Measurements from ENCODE around the gene DLG4.
A peak's percentile ranks its signal among the peaks of the same experiment; 100 is the strongest.
"Not testable (repeated sequence)": the region's sequence is repeated elsewhere in the genome, so short reads cannot be mapped to it uniquely, and the experiment has no call there.

Gene DLG4

GRCh38 chr17:7182101-7182500 is 37.5 kb downstream of the DLG4 start:
- 83 to 100% methylated on average over 1 to 2 of the region's 2 CpGs for WGBS, 2 experiments (ENCODE audit: insufficient coverage in 2 of 2)

GRCh38 chr17:7179317-7180254 is 40.0 kb downstream of the DLG4 start, which contains the start of gene ASGR1:
ASGR1 (minus strand) TSS chr17:7179370; CDS start chr17:7178563, 807 bp downstream.
- Histone ChIP-seq H3K36me3 (ENCODE audit: control insufficient read depth, insufficient read depth, low read length) (no peaks in the 10 kb centered on the region), H3K27ac (ENCODE audit: low read depth, low read length, severe bottlenecking) (peak within 1 kb of the TSS; percentile 67), H3K4me1 (ENCODE audit: control insufficient read depth, insufficient read depth, low read length, poor library complexity, severe bottlenecking) (peaks cover 4% of the 10 kb centered on the region), H3K9me3 (ENCODE audit: control insufficient read depth, low read length) (no peaks in the 10 kb centered on the region), H3K4me3 (ENCODE audit: extremely low read depth, insufficient read depth, low read length, poor library complexity, severe bottlenecking) (peak within 1 kb of the TSS; percentile 51)
- 81 to 83% methylated on average over 16 of the region's 20 CpGs for WGBS, 2 experiments (ENCODE audit: insufficient coverage in 2 of 2)

More at GRCh38 chr17:7182101-7182500, 37.5 kb downstream of the DLG4 start:
- H3K4me1 ChIP-seq (ENCODE audit: control insufficient read depth, insufficient read depth, low read length, poor library complexity, severe bottlenecking); H3K27ac ChIP-seq (ENCODE audit: low read depth, low read length, severe bottlenecking); H3K4me3 ChIP-seq (ENCODE audit: extremely low read depth, insufficient read depth, low read length, poor library complexity, severe bottlenecking); H3K36me3 ChIP-seq (ENCODE audit: control insufficient read depth, insufficient read depth, low read length); H3K9me3 ChIP-seq (ENCODE audit: control insufficient read depth, low read length): not testable (repeated sequence)

DNA sequence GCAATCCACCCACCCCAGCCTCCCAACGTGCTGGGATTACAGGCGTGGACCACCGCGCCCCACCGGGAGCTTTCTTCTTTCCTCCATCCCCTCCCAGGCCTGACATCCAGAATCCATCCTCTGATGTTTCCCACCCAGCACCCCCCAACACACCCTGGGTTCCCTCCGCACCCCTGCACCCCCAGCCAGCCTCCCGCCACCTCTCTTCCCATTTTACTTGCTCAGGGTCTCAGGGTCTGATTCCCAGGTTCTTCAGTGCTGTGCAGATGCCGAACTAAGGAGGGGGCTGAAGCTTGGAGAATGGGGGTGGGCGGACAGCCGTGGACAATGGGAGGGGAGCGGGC is 40.7 kb downstream of the DLG4 start:
- 80 to 95% methylated on average over 5 to 10 of the region's 11 CpGs for WGBS, 2 experiments (ENCODE audit: insufficient coverage in 2 of 2)
- Histone ChIP-seq H3K4me3 (ENCODE audit: extremely low read depth, insufficient read depth, low read length, poor library complexity, severe bottlenecking) (no peak overlapping the region), H3K27ac (ENCODE audit: low read depth, low read length, severe bottlenecking) (no peak overlapping the region), H3K36me3 (ENCODE audit: control insufficient read depth, insufficient read depth, low read length) (no peaks in the 10 kb centered on the region), H3K4me1 (ENCODE audit: control insufficient read depth, insufficient read depth, low read length, poor library complexity, severe bottlenecking) (peaks cover 4% of the 10 kb centered on the region), H3K9me3 (ENCODE audit: control insufficient read depth, low read length) (no peaks in the 10 kb centered on the region)

- H3K27ac ChIP-seq (ENCODE audit: low read depth, low read length, severe bottlenecking) = peak overlapping the region; percentile 67
- WGBS, 2 experiments (ENCODE audit: insufficient coverage in 2 of 2) = 15 to 22% methylated on average over 4 of the region's 18 CpGs
Observed at GRCh38 chr17:7177954-7178477, 41.6 kb downstream of the DLG4 start.

DNA sequence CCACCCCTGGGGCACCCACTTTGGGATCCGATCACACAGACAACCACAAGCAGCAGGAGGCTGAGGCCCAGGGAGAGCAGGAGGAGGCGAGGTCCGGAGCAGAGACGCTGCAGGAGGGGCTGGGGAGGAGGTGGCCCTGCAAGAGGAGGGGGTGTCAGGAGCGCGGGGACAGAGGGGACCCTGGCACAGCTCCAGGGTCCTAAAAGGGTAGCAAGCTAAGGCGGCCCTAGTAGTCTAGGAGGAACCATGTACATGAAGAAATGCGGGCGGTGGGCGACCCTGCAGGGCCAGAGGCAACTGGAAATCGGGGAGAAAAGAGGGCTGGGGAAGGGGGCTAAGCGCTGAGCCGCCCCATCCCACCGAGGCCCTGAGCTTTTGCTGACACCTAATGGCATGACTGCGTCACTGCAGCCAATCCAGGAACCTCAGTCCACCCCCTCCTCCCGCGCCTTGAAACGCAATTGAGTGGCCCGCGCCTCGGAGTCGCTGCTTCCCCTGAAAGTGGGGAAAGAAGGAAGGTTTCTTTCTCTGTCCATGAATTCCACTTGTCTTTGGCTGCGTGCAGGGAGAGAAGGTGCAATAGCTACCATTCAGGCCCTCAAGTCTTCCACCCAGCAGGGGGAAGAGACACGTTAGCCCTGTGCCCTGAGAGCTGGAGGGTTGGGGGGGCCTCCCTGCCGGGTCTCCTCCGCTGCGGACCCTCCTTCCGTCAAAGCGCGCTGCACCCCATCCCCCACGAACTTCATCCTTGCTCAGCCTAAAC is 42.3 kb downstream of the DLG4 start:
- Histone ChIP-seq H3K27ac (ENCODE audit: low read depth, low read length, severe bottlenecking) (peak overlapping the region; percentile 67), H3K36me3 (ENCODE audit: control insufficient read depth, insufficient read depth, low read length) (no peaks in the 10 kb centered on the region), H3K9me3 (ENCODE audit: control insufficient read depth, low read length) (no peaks in the 10 kb centered on the region), H3K4me3 (ENCODE audit: extremely low read depth, insufficient read depth, low read length, poor library complexity, severe bottlenecking) (peak overlapping the region; percentile 51), H3K4me1 (ENCODE audit: control insufficient read depth, insufficient read depth, low read length, poor library complexity, severe bottlenecking) (peaks cover 4% of the 10 kb centered on the region)
- WGBS, 2 experiments (ENCODE audit: insufficient coverage in 2 of 2) = 0 to 1% methylated on average over 12 to 13 of the region's 31 CpGs

More at GRCh38 chr17:7177954-7178477, 41.6 kb downstream of the DLG4 start:
- Histone ChIP-seq H3K36me3 (ENCODE audit: control insufficient read depth, insufficient read depth, low read length) (no peaks in the 10 kb centered on the region), H3K4me3 (ENCODE audit: extremely low read depth, insufficient read depth, low read length, poor library complexity, severe bottlenecking) (peak overlapping the region; percentile 51), H3K4me1 (ENCODE audit: control insufficient read depth, insufficient read depth, low read length, poor library complexity, severe bottlenecking) (peaks cover 4% of the 10 kb centered on the region), H3K9me3 (ENCODE audit: control insufficient read depth, low read length) (no peaks in the 10 kb centered on the region)

DNA sequence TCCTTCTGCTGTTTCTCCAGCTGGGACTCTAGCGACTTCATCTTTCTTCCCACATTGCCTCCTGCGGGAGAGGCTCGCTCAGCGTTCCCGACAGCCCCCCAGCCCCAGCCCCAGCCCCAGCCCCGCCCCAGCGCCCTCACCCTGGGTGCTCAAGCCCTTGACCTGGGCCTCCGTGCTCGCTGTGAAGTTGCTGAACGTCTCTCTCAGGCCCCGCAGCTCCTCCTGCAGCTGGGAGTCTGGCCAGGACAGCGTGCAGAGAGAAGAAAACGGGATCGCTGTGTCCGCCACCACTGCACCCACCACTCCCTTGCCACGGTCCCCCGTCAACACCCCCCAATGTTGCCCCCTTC is 42.8 kb downstream of the DLG4 start:
- WGBS, 2 experiments (ENCODE audit: insufficient coverage in 2 of 2) = 4 to 5% methylated on average over 7 to 10 of the region's 17 CpGs
- H3K4me3 ChIP-seq (ENCODE audit: extremely low read depth, insufficient read depth, low read length, poor library complexity, severe bottlenecking) = peak overlapping the region; percentile 51
- H3K36me3 ChIP-seq (ENCODE audit: control insufficient read depth, insufficient read depth, low read length) = no peaks in the 10 kb centered on the region
- no peak overlapping the region for H3K27ac ChIP-seq (ENCODE audit: low read depth, low read length, severe bottlenecking)
- no peaks in the 10 kb centered on the region for H3K9me3 ChIP-seq (ENCODE audit: control insufficient read depth, low read length)
- H3K4me1 ChIP-seq (ENCODE audit: control insufficient read depth, insufficient read depth, low read length, poor library complexity, severe bottlenecking) = peaks cover 4% of the 10 kb centered on the region

GRCh38 chr17:7176107-7176840 is 43.4 kb downstream of the DLG4 start:
- Histone ChIP-seq H3K9me3 (ENCODE audit: control insufficient read depth, low read length) (no peaks in the 10 kb centered on the region), H3K4me3 (ENCODE audit: extremely low read depth, insufficient read depth, low read length, poor library complexity, severe bottlenecking) (peak overlapping the region; percentile 51), H3K36me3 (ENCODE audit: control insufficient read depth, insufficient read depth, low read length) (no peaks in the 10 kb centered on the region), H3K27ac (ENCODE audit: low read depth, low read length, severe bottlenecking) (no peak overlapping the region), H3K4me1 (ENCODE audit: control insufficient read depth, insufficient read depth, low read length, poor library complexity, severe bottlenecking) (peaks cover 4% of the 10 kb centered on the region)
- 82 to 89% methylated on average over 1 of the region's 1 CpG for WGBS, 2 experiments (ENCODE audit: insufficient coverage in 2 of 2)

DNA sequence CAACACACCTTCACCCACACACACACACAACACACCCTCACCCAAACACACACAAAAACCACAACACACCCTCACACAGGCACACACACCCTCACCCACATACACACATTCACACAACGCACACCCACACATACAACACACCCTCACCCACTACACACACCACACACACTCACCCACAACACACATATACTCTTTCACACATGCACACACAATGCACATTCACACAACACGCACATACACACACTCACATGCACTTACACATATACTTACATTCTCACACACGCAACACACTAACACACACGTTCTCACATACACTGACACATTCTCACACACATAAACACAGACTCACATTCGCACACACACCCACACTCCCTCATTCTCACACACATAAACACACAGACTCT is 44.3 kb downstream of the DLG4 start:
- peaks cover 4% of the 10 kb centered on the region for H3K4me1 ChIP-seq (ENCODE audit: control insufficient read depth, insufficient read depth, low read length, poor library complexity, severe bottlenecking)
- no peaks in the 10 kb centered on the region for H3K36me3 ChIP-seq (ENCODE audit: control insufficient read depth, insufficient read depth, low read length)
- WGBS, 2 experiments (ENCODE audit: insufficient coverage in 2 of 2) = 91 to 92% methylated on average over 5 of the region's 5 CpGs
- H3K4me3 ChIP-seq (ENCODE audit: extremely low read depth, insufficient read depth, low read length, poor library complexity, severe bottlenecking) = no peak overlapping the region
- no peaks in the 10 kb centered on the region for H3K9me3 ChIP-seq (ENCODE audit: control insufficient read depth, low read length)
- no peak overlapping the region for H3K27ac ChIP-seq (ENCODE audit: low read depth, low read length, severe bottlenecking)

- H3K9me3 ChIP-seq (ENCODE audit: control insufficient read depth, low read length) = no peaks in the 10 kb centered on the region
- H3K4me1 ChIP-seq (ENCODE audit: control insufficient read depth, insufficient read depth, low read length, poor library complexity, severe bottlenecking) = peaks cover 4% of the 10 kb centered on the region
- no peak overlapping the region for H3K4me3 ChIP-seq (ENCODE audit: extremely low read depth, insufficient read depth, low read length, poor library complexity, severe bottlenecking)
- 87 to 91% methylated on average over 6 to 7 of the region's 7 CpGs for WGBS, 2 experiments (ENCODE audit: insufficient coverage in 2 of 2)
- H3K36me3 ChIP-seq (ENCODE audit: control insufficient read depth, insufficient read depth, low read length) = no peaks in the 10 kb centered on the region
- no peak overlapping the region for H3K27ac ChIP-seq (ENCODE audit: low read depth, low read length, severe bottlenecking)
Observed at GRCh38 chr17:7174603-7175326, 44.9 kb downstream of the DLG4 start.

All from mesodermal cell (in vitro differentiated cells).